Epithelial cell of proximal tubule (primary cell): ENCODE data around the gene MYO5B. TPM values are rescaled to one million over a fixed set of nuclear protein-coding genes. Genes with fewer than 3 reads are reported as not detected.

Source experiments
- DNase-seq: peaks from one replicate; pipeline ENCODE4 v3.0.0-alpha.2; 2011; ENCODE audit warnings: low read depth
- H3K4me3 ChIP-seq: 2 replicates; pipeline ENCODE4 v1.5.1; 2011; ENCODE audit warnings: low read depth, mild to moderate bottlenecking, low read length
- total RNA-seq: library from RNA; depleted of rRNA; stranded (reverse); fragments of >200 nt; gene quantifications from 2 replicates; pipeline ENCODE4 v1.2.3, GENCODE V29; 2015
- TF ChIP-seq, protein P1 (sequence below): conservative IDR thresholded peaks from 2 replicates; pipeline ENCODE4 v1.5.1; 2012; ENCODE audit warnings: low read depth, mild to moderate bottlenecking, low read length

Gene MYO5B
- total RNA-seq, 1 donor from 2014 or later, result 48.4 TPM

DNA sequence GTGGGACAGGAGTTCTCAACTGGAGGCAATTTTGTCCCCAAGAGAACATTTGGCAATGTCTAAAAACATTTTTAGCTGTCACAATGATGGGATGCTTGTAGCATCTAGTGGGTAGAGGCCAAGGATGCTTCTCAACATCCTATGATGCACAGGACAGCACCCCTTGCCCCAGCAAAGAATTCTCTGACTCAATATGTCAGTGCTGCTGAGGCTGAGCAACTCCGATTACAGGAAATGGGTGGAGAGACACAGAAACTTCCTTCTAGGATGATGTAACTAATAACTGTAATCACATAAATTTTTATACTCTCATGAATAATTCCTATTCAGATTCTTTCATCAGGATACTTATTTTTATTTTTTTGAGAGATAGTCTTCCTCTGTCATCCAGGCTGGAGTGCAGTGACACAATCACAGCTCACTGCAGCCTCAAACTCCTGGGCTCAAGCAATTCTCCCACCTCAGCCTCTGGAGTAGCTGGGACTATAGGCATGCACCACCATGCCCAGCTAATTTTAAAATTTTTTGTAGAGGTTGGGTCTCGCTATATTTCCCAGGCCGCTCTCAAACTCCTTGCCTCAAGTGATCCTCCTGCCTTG lies 261.3 kb downstream of the MYO5B start:
- no peak for DNase-seq
- TF ChIP-seq, protein P1, sequence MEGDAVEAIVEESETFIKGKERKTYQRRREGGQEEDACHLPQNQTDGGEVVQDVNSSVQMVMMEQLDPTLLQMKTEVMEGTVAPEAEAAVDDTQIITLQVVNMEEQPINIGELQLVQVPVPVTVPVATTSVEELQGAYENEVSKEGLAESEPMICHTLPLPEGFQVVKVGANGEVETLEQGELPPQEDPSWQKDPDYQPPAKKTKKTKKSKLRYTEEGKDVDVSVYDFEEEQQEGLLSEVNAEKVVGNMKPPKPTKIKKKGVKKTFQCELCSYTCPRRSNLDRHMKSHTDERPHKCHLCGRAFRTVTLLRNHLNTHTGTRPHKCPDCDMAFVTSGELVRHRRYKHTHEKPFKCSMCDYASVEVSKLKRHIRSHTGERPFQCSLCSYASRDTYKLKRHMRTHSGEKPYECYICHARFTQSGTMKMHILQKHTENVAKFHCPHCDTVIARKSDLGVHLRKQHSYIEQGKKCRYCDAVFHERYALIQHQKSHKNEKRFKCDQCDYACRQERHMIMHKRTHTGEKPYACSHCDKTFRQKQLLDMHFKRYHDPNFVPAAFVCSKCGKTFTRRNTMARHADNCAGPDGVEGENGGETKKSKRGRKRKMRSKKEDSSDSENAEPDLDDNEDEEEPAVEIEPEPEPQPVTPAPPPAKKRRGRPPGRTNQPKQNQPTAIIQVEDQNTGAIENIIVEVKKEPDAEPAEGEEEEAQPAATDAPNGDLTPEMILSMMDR, result no peak
- no peak overlapping the region for H3K4me3 ChIP-seq

DNA sequence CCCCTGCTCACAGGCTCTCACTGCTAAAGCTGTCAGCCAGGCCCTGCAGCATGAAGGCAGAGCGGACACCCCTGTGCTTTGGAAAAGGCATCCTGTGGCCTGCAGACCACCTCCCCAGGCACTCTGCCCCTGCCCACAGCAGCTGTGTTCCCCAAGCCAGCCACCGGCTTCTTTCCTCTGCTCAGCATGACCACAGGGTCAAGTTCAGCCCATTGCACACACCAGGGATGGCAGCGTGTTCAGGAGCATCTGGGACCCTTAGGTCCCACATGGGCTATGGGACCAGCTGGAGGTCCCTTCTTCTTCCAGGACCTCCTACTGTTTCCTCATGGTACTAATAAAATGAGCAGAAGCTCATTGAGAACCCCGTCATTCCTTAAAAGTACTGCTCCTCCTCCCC lies 263.2 kb downstream of the MYO5B start:
- TF ChIP-seq, protein P1, result no peak
- H3K4me3 ChIP-seq, result no peak overlapping the region
- DNase-seq, result no peak

DNA sequence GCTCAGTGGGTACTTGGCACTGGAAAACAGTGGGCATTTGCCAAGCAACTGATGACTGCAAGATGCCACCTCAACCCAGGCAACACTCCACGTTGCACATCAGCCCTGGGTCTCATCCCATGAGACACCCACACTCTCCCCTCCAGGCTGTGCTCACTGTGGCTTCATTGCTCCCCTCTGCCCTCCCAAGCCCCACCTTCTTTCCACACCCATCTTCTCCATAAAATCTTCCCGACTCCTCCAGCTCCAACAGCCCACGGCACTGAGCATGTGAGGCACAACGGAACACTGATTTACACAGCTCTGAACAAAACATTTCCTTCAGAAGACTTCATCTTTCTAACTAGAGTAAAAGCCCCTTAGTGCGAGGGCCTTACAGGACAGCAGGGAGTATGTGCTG lies 263.8 kb downstream of the MYO5B start:
- TF ChIP-seq, protein P1, result no peak
- no peak overlapping the region for H3K4me3 ChIP-seq
- DNase-seq, result no peak

DNA sequence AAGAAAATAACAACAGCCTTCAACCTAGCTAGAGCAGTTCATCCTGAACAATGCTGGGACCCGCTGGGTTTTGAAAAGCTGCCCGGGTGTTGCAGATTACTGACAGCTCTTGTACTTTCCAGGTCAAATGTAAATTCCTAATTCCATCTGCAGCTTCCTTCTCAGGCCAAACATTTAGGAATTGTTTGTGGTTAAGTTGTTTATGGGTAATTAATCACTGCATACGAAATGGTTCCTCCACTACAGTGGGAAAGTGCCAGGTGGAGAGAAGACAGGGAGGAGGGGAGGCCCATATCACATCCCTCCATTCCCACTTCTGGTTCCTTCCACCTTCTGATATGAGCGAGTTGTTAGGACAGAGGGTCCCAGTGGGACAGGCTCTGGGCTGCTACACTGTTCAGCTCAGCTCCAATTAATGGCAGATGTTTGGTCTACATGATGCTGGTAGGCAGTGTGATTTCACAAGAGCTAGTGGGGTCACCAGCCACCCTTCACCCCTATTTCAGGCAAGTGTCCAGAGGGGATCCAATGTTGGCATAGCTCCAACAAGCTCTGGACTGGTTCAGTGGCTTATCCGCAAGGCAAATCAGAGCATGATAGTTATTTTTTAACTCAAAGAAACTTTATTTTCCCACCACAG lies 268.7 kb downstream of the MYO5B start:
- TF ChIP-seq, protein P1, result no peak
- H3K4me3 ChIP-seq, result no peak overlapping the region
- no peak for DNase-seq

DNA sequence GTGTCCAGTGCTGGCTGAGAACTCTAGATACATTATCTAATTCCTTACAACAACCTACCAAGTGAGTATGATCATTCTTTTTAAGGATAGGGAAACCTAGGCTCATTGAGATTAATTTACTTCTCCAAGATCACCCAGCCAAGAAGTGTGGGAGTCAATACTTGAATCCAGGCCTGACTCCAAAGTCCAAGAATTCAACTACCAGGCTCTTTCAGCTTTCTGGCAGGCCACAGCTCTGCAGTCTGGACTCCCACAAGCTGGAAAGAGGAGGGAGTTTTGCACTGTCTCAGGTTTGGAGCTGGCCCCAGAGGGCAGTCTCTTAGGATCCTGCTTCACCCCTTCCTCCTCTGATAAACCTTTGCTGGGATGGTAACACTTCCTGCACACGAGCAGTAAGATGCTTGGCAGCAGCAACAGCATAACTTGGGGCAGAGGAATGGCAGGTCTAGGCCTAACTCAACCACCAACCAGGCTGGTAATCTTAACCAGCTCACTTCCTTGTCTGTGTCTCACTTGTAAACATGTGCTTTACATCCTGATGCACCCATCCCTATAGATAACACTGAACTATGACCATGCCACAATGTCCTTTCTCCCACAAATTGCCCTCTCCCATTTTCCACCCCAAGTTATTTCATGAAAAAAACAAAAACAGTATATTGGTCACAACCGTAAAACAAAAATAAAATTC lies 270.5 kb downstream of the MYO5B start:
- TF ChIP-seq, protein P1, result no peak
- H3K4me3 ChIP-seq, result no peak overlapping the region
- no peak for DNase-seq

DNA sequence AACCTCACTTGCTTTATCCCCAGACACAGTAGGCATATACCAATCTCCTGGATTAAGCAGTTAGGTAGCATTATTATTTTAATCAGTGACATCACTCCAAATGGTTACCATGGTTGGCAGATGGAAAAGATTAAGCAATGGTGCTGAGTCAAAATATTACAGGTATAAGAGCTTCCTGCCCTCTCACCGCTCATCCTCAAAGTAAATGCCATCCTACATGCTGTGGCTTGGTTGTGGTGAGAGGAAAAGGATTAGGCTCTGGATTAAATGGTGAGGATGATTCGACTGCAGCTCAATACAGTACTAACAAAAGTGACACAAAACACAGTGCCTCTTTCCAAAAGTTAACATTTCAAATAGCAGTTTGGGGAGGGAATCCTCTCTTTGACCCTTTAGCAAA lies 272.7 kb downstream of the MYO5B start:
- TF ChIP-seq, protein P1, result no peak
- no peak overlapping the region for H3K4me3 ChIP-seq
- DNase-seq, result no peak
